Tibial artery (tissue), 4 donors: Measurements from ENCODE around the gene GPS2.
A peak's percentile ranks its signal among the peaks of the same experiment; 100 is the strongest.
"Not testable (repeated sequence)": the region's sequence is repeated elsewhere in the genome, so short reads cannot be mapped to it uniquely, and the experiment has no call there.

Source experiments
- DNase-seq, 2 donors: peaks; one replicate each; pipeline ENCODE4 v3.0.0-alpha.2; 2019
- H3K27ac ChIP-seq, 2 donors: fragments of 200-600 bp; sonication (generic) in 1 of 2; 1 replicate in 1 of 2; 2 replicates in 1 of 2; pipeline ENCODE4 v1.5.1; 2018 to 2019; ENCODE audit warnings: mild to moderate bottlenecking in 1 of 2
- H3K27me3 ChIP-seq, 2 donors: fragments of 200-600 bp; sonication (generic) in 1 of 2; one replicate each; pipeline versions ENCODE4 v1.5.1 to v1.6.0; 2016 to 2019
- H3K36me3 ChIP-seq, 3 donors: fragments of 200-600 bp; sonication (generic) in 2 of 3; one replicate each; pipeline ENCODE4 v1.5.1; 2016 to 2019; ENCODE audit warnings: mild to moderate bottlenecking in 2 of 3
- H3K4me1 ChIP-seq, 4 donors: fragments of 200-600 bp; sonication (generic) in 2 of 4; 1 replicate in 3 of 4; 2 replicates in 1 of 4; pipeline ENCODE4 v1.5.1; 2016 to 2019
- H3K4me3 ChIP-seq, 2 donors: fragments of 200-600 bp; sonication (generic) in 1 of 2; 1 replicate in 1 of 2; 2 replicates in 1 of 2; pipeline ENCODE4 v1.5.1; 2018 to 2019; ENCODE audit warnings: mild to moderate bottlenecking in 2 of 2
- H3K9me3 ChIP-seq, 3 donors: fragments of 200-600 bp; sonication (generic) in 1 of 3; one replicate each; pipeline ENCODE4 v1.5.1; 2016 to 2019
- CTCF ChIP-seq, 2 experiments: fragments of 200-600 bp in 1 of 2; fragments of 450-650 bp in 1 of 2; IDR thresholded peaks; one replicate each; pipeline ENCODE4 v1.5.1; 2017 to 2019; ENCODE audit warnings: antibody characterized with exemption in 2 of 2, mild to moderate bottlenecking in 1 of 2, moderate library complexity in 1 of 2
- intact Hi-C: fragments of 100-400 bp; cut with DNase I; formaldehyde crosslinking; loops from one replicate; pipeline ENCODE4 v1.15.0; 2023; ENCODE audit warnings: low total_unique reads

The GPS2 gene

GRCh38 chr17:7336240-7337175 is 21.3 kb upstream of the GPS2 start, which contains the start of gene ACAP1:
Gene ACAP1, plus strand, starts transcription at chr17:7336529. Its CDS starts 206 bp downstream, at chr17:7336735.
- Histone ChIP-seq H3K4me3 (no peak within 1 kb of the TSS), H3K4me1 (no peaks in the 10 kb centered on the region), H3K27ac (no peak within 1 kb of the TSS), H3K27me3 (peaks cover 0 to 69% of the 10 kb centered on the region in 2 donors), H3K9me3 (no peaks in the 10 kb centered on the region), H3K36me3 (no peaks in the 10 kb centered on the region)
- DNase-seq = no peak
- TF ChIP-seq CTCF (IDR thresholded peaks at IDR 0.05) = no peak
- intact Hi-C loops = no loop called here

- H3K36me3 ChIP-seq, H3K9me3 ChIP-seq, H3K4me3 ChIP-seq, H3K27ac ChIP-seq, intact Hi-C loops, DNase-seq, H3K4me1 ChIP-seq: not testable (repeated sequence)
- H3K27me3 ChIP-seq = peaks cover 0 to 61% of the 10 kb centered on the region in 2 donors
Observed at GRCh38 chr17:7335765-7336164, 20.6 kb upstream of the GPS2 start.

GRCh38 chr17:7334938-7335538 is 19.9 kb upstream of the GPS2 start:
- DNase-seq = no peak
- Histone ChIP-seq H3K27me3 (peaks cover 0 to 59% of the 10 kb centered on the region in 2 donors), H3K9me3 (no peaks in the 10 kb centered on the region), H3K27ac (no peak overlapping the region), H3K4me1 (peaks cover 0 to 9% (median 7%) of the 10 kb centered on the region in 4 donors), H3K4me3 (no peak overlapping the region), H3K36me3 (no peaks in the 10 kb centered on the region)
- no peak for TF ChIP-seq CTCF (IDR thresholded peaks at IDR 0.05)
- intact Hi-C loops = no loop called here

- peaks cover 0 to 45% of the 10 kb centered on the region in 2 donors for H3K27me3 ChIP-seq
- H3K27ac ChIP-seq, DNase-seq, H3K9me3 ChIP-seq, intact Hi-C loops, H3K36me3 ChIP-seq, H3K4me3 ChIP-seq: not testable (repeated sequence)
- H3K4me1 ChIP-seq = peaks cover 0 to 19% (median 16%) of the 10 kb centered on the region in 4 donors
Observed at GRCh38 chr17:7332600-7333069, 17.5 kb upstream of the GPS2 start.

- no peak for DNase-seq
- H3K36me3 ChIP-seq = peaks cover 0 to 7% (median 0%) of the 10 kb centered on the region in 3 donors
- no peak overlapping the region for H3K27ac ChIP-seq
- H3K4me3 ChIP-seq = no peak overlapping the region
- intact Hi-C loops = no loop called here
- H3K4me1 ChIP-seq = peaks cover 0 to 23% (median 16%) of the 10 kb centered on the region in 4 donors
- peaks cover 0 to 44% of the 10 kb centered on the region in 2 donors for H3K27me3 ChIP-seq
- TF ChIP-seq CTCF (IDR thresholded peaks at IDR 0.05) = no peak
- H3K9me3 ChIP-seq = no peaks in the 10 kb centered on the region
Observed at GRCh38 chr17:7332111-7332510, 17.0 kb upstream of the GPS2 start.

GRCh38 chr17:7330638-7331015 is 15.5 kb upstream of the GPS2 start:
- Histone ChIP-seq H3K27me3 (peaks cover 0 to 29% of the 10 kb centered on the region in 2 donors), H3K9me3 (no peaks in the 10 kb centered on the region), H3K36me3 (peaks cover 0 to 22% (median 3%) of the 10 kb centered on the region in 3 donors), H3K4me3 (peak overlapping the region; percentile 58 to 62), H3K27ac (peak overlapping the region; percentile 92), H3K4me1 (peaks cover 0 to 23% (median 16%) of the 10 kb centered on the region in 4 donors)
- intact Hi-C loops = no loop called here
- TF ChIP-seq CTCF (IDR thresholded peaks at IDR 0.05) = no peak
- no peak for DNase-seq
